Activated T-cell treated with anti-CD3 and anti-CD28 coated beads, Interleukin-2, amount 50 U/mL, for 48 hours (primary cell): Measurements from ENCODE around the gene PTGES2.
A peak's percentile ranks its signal among the peaks of the same experiment; 100 is the strongest.
"Not testable (repeated sequence)": the region's sequence is repeated elsewhere in the genome, so short reads cannot be mapped to it uniquely, and the experiment has no call there.

Source experiments
- DNase-seq, 2 experiments: peaks; one replicate each; pipeline ENCODE4 v3.0.0-alpha.2; 2020

PTGES2 gene

GRCh38 chr9:128118971-128119665, 8.4 kb downstream of the PTGES2 start:
- no peak for DNase-seq

- DNase-seq = no peak
Observed at GRCh38 chr9:128118472-128118857, 9.1 kb downstream of the PTGES2 start.

GRCh38 chr9:128117613-128118471, 9.7 kb downstream of the PTGES2 start:
- peak; percentile 99 for DNase-seq

- DNase-seq = no peak
Observed at GRCh38 chr9:128116104-128117083, 11.1 kb downstream of the PTGES2 start.

- no peak for DNase-seq
Observed at GRCh38 chr9:128115187-128116103, 12.1 kb downstream of the PTGES2 start.

GRCh38 chr9:128114326-128115186, 13.0 kb downstream of the PTGES2 start:
- DNase-seq = no peak

GRCh38 chr9:128113526-128114325, 13.8 kb downstream of the PTGES2 start:
- no peak for DNase-seq

GRCh38 chr9:128111726-128112125, 15.8 kb downstream of the PTGES2 start:
- not testable (repeated sequence) for DNase-seq

- DNase-seq = no peak
Observed at GRCh38 chr9:128109050-128109709, 18.3 kb downstream of the PTGES2 start.

GRCh38 chr9:128108269-128109049, 19.1 kb downstream of the PTGES2 start:
- no peak for DNase-seq

- DNase-seq = no peak
Observed at GRCh38 chr9:128107468-128108268, 19.9 kb downstream of the PTGES2 start.

GRCh38 chr9:128106940-128107467, 20.5 kb downstream of the PTGES2 start:
- DNase-seq = no peak

- DNase-seq = no peak
Observed at GRCh38 chr9:128106181-128106939, 21.2 kb downstream of the PTGES2 start.

GRCh38 chr9:128105538-128106175, 21.9 kb downstream of the PTGES2 start:
- no peak for DNase-seq

GRCh38 chr9:128104171-128104618, 23.3 kb downstream of the PTGES2 start:
- no peak for DNase-seq

- DNase-seq = peak; percentile 51 to 60
Observed at GRCh38 chr9:128103589-128103962, 24.0 kb downstream of the PTGES2 start.
